HG02943 (cell line): ENCODE results near the gene CNDP1.
A peak's percentile ranks its signal among the peaks of the same experiment; 100 is the strongest.
"Not testable (repeated sequence)": the region's sequence is repeated elsewhere in the genome, so short reads cannot be mapped to it uniquely, and the experiment has no call there.

Experiments
- ATAC-seq: cut with Tn5 transposase; IDR thresholded peaks from one replicate; pipeline ENCODE4 v1.9.1; 2021; ENCODE audit warnings: mild to moderate bottlenecking, low read depth, moderate library complexity; ENCODE audit not compliant: unreplicated experiment

The CNDP1 gene

DNA sequence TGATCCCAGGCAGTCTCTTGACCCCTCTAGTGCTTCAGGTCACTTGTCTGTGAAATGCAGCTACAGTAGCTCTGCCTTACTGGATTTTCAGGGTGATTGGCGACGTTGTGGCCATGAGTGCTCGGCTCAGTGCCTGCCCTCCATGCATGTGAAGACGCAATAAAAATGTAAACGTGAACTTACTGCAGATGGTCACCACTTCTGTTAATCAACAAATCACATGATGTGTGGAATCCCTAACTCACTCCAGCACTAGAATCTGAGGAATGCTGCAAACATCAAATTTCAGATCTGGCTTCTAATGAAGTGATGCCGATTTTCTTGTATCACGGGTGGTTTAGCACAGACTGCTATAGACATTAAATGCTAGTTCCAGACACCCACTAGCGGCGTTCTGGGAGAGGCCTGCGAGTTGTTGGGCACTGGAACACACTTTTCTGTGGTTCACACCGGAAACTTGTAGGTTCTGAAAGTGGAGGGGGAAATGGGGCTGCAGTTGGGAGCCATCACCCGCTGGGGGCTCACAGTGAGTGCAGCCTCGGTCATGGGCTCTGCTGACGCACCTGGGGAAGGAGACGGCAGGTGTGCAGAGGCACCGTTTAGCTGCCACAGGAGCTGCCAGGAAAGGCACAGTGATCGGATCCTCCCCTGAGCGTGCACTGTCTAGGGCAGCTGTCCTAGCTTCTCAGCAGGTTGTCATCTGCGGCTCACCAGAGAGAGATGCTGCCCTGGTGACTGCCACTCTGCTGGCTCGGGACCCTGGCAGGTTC is 6.5 kb downstream of the CNDP1 start:
- no peak for ATAC-seq

DNA sequence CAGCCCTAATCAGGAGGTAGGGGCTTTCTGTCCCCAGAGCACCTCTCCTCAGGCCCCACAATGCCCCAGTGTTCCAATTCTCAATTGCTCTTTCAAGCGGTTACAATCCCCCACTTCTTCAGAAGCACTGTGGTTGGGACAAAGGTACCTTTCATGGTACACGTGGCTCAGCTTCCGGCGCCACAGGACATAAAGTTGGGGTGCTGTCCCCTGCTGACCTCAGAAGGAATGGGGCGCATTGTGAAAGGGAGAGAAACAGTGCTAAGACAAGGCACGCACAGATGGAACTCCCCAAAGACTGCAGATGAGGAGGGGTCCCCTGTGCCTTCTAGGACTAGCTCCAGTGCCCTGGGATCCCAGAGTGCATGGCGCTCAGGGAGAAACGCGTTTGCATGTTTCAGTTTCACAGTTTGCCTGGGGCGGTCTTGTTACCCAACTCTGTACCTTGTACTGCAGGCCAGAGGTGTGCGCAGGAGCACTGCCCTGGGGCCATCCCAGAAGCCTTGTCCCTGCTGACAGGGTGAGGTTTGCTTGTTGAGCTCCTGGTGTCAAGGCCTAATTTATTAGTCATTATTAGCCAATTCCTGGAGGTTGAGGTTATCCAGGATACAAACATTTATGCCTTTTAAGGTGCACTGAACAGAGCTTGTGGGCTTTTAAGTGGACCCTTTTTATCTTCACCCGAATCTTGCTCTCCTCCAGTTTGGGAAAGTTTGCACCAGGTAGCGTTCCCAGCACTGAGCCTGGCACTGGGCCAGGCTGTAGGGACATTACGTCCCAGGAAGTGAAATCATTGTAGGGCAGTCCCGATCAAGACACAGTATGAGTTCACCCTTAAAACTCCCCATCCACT is 7.6 kb downstream of the CNDP1 start:
- no peak for ATAC-seq

DNA sequence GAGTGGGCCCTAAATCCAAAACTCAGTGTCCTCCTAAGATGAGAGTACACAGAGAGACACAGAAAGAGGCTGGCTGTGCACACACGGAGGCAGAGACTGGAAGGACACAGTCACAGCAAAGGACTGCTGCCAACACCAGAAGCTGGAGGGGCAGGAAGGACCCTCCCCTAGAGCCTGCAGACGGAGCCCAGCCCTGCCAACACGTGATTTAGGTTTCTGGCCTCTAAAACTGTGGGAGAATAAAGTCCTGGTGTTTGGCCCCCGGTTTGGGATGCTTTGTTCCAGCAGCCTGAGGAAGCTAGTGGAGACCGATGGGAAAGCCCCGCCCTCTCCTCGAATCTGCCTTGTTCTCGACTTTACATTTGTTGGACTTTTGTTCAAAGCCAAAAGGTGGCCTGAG is 10.6 kb downstream of the CNDP1 start:
- ATAC-seq, result no peak

DNA sequence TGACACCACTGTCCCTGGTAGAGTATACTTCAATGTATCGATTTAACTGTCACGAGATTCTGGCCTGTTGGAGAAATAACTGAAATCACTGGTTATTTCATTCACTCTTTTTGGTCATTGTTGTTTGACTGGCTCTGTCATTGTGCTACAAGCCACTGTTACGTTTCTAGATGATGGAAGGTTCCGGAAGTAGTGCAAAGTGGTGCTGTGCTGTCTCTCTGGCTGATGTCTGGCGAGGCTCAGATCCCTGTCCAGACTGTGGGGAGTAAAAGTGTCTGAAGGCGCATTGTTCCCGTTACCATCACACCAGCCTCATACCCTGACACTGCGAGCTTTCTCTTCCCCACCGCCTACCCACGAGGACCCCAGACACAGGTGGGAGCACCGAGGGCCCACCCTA is 11.7 kb downstream of the CNDP1 start:
- ATAC-seq, result no peak

DNA sequence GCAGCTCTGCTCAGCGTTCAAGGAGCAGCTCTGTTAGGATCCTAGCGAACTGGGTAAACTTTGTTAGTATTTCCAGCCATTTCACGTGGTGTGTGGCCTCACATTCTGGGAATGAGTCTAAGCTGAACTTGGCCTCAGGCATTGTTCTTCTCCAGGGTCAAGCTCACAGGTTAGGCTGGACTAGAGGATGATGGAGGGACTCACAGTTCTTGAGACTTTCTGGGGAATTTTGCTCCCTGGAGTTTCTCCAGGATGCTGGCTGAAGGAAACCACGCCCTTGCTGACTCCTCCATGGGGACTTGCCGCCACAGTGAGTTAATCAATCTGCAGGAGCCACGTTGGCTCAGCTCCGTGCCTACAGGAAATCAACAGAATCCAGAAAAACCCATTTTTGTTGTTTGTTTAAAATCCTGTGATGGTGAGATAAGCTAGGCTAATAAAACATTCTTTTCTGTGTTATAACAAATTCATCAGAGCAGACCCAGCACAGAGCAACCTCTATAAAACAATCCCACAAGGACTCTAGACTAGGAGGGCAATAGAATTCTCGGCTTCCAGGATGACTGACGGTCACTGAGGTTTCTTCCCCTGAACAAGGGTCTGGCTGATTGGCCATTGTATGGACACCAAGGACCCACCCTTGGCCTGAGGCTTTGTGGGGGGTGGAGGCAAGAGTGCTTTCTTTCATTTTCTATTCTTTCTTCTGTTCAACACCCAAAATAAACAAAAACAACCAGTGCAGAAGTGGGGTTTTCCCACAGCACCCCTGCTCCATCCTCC is 12.6 kb downstream of the CNDP1 start:
- no peak for ATAC-seq

DNA sequence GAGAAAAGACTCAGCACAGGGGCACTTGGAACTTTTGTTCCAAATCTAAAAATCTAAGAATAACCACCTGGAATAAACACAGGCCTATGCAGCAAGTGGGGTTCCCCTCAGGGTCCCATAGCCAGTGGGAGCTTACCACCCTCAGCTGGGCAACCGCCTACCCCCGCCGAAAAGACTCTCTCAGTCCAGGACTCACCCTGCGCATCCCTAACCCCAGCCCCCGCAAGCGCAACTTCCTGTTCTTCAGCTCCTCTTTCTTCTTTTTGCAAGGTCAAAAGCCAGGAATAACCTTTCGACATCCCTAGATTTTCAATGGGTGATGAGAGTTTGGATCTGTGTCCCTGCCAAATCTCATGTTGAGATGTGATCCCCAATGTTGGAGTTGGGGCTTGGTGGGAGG is 13.6 kb downstream of the CNDP1 start:
- no peak for ATAC-seq

DNA sequence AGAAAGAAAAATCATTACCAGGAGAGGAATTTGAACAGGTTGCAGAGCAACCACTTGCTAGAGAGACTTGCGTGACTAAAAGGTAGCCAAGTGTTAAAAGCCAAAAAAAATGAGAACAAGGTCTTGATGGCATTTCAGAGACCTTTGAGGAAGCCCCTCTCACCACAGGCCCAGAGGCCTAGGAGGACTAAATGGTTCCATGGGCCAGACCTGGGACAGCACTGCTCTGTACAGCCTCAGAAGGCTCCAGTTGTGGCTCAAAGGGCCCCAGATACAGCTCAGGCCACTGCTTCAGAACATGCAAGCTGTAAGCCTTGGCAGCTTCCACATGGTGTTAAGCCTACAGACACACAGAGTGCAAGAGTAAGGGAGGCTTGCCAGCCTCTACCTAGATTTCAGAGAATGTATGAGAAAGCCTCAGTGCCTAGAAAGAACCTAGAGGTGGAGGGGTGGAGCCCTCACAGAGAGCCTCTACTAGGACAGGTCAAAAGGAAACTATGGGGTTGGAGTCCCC is 15.3 kb downstream of the CNDP1 start:
- ATAC-seq, result no peak

DNA sequence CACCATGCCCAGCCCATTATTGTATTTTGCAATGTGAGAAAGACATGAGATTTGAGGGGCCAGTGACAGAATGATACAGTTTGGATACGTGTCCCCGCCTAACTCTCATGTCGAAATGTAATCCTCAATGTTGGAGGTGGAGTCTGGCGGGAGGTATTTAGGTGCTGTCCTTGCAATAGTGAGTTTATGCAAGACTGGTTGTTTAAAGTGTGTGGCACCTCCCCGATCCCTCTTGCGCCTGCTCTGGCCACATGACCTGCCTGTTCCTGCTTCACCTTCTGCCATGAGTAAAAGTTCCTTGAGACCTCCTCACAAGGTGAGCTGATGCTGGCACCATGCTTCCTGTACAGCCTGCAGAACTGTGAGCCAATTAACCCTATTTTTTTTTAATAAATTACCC is 16.6 kb downstream of the CNDP1 start:
- no peak for ATAC-seq

DNA sequence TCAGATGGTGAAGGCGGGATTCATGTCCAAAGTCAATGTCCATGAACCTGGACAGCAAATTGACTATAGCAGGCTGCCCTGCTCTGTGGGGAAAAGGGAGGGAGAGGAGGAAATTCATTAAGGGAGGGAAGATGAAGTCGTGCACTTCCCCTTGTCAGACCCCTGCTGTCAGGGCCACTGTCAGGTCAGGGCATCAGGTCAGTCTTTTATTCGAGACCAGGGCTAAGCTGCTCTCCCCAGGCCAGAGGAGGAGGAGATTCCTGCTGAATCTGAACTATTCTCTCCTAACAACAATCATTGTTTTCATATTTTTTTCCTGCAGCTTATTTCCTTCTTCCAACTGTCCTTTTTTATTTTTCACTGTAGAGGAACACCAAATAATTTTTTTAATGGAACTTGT is 17.2 kb downstream of the CNDP1 start:
- ATAC-seq, result no peak

DNA sequence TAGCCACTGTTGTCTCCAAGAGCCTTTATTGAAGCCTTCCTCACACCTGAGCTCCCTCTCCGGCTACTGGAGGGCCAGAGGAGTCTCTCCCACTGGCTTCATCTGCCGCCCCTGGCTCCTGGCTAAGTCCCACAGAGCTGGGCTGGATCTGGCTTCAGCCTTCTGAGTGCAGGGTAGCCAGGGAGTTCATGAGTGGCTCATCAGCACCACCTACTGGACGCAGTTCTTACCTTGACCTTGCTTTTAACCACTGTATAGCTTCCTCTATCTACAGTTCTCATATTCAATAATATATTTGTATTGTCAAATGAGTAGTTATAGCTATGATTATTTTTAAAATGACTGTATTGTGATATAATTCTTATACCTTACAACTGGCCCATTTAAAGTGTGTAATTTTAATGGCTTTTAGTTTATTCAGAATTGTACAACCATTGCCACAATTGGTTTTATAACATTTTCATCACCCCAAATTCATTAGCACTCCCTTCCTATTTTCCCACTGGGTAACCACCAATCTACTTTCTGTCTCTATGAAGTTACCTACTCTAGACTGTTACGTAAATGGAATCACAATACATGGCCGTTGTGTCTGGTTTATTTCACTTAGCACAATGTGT is 17.7 kb downstream of the CNDP1 start:
- ATAC-seq, result peak; percentile 96

DNA sequence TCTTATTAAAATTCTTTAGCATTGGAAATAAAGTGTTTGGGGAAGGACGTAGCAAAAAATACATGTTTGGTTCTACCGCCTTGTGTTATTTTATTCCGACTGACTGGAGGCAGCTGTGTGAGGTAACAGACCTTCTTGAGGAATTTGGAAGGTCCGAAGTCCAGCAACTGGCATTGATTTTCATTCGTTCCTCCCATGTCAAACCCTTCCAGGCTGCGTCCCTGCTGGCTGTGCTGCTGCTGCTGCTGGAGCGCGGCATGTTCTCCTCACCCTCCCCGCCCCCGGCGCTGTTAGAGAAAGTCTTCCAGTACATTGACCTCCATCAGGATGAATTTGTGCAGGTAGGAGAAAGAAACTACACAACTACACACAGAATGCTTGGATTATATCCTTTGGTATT is 21.8 kb downstream of the CNDP1 start:
- no peak for ATAC-seq

DNA sequence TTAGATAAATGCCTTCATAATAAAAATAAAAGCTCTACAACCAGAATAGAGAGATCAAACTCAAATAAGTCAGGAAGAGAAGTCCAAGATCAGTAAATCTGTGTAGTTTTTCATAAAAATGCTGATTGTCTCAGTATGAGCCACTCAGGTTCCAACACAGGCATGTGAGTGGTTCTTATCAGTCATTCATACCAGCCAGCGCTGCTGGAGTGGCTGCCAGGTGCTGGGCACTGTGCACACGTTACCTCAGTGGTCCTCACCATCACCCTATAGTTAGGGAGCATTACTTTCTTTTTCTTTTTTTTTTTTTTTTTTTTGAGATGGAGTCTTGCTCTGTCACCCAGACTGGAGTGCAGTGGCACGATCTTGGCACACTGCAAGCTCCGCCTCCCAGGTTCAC is 23.8 kb downstream of the CNDP1 start:
- no peak for ATAC-seq

DNA sequence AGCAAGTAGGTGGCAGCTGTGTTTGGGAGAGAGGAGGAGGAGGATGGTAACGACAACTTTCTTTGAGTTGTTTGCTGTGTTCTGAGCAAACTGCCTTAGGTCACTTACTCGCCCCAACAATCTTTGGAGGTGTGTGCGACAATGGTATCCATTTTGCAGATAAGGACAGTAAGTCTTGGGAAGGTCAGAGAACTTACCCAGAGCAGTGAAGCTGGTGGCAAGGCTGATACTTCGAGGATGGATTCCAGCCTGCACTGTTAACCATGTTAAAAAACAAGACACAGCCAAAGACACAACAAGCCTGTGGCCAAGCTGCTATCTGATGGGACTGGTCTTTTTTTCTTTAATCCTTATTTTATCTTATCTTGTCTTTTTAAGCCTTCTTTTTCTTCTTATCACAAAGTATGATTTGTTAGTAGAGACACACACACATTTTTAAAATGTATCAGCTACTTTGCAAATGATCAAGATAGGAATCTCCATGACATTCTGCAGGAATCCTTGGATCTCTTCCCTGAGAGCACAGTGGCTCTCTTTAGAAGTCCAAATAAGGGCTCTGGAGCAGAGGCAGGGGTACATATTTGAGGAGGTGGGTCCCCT is 27.9 kb downstream of the CNDP1 start:
- ATAC-seq, result no peak

DNA sequence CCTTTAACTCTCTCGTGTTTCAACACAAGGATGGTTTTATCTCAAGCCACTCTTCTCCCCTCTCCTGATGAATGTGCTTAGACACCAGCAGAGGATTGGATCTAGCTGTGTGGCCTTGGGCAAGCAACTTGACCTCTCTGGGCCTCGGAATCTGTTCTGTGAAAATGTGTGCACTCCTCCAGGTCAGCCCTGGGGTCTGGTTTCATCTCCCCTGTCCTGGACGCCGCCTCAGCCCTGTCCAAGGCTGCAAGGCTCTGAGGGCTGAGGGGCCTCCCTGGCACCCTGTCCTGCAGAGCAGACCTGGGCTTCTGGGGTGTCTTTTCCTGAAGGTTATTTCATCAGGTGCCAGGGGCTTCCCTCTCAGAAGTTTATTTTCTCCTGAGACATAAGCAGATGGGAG is 28.5 kb downstream of the CNDP1 start:
- ATAC-seq, result no peak

DNA sequence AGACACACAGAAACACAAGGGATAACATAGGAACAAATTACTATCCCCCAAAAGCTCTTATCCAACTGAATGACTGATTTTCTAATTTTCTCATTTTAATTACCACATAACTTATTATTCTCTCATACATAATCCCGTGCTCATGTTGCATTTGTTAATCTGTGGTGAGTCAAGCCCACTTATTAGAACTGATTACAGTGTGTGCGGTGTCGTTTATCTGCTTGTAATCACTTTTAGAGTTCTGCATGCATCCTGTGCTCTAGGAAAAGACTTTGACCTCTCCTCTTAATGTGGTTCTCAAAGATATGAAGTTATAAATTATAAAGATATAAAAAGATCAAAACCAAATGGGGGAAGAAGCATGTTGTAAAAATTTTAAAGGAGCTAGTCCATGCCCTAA is 29.7 kb downstream of the CNDP1 start:
- ATAC-seq, result no peak

DNA sequence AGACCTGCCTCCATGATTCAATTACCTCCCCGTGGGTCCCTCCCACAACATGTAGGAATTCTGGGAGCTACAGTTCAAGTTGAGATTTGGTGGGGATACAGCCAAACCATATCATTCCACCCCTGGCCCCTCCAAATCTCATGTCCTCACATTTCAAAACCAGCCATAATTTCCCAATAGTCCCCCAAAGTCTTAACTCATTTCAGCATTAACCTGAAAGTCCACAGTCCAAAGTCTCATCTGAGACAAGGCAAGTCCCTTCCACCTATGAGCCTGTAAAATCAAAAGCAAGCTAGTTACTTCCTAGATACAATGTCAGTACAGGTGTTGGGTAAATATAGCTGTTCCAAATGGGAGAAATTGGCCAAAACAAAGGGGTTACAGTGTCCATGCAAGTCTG is 30.9 kb downstream of the CNDP1 start:
- not testable (repeated sequence) for ATAC-seq

DNA sequence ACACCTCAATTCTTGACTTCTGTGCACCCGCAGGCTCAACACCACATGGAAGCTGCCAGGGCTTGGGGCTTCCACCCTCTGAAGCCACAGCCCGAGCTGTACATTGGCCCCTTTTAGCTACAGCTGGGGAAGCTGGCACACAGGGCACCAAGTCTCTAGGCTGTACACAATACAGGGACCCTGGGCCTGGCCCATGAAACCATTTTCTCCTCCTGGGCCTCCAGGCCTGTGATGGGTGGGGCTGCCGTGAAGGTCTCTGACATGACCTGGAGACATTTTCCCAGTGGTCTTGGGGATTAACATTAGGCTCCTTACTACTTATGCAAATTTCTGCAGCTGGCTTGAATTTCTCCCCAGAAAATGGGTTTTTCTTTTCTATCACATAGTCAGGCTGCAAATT is 31.7 kb downstream of the CNDP1 start:
- not testable (repeated sequence) for ATAC-seq

DNA sequence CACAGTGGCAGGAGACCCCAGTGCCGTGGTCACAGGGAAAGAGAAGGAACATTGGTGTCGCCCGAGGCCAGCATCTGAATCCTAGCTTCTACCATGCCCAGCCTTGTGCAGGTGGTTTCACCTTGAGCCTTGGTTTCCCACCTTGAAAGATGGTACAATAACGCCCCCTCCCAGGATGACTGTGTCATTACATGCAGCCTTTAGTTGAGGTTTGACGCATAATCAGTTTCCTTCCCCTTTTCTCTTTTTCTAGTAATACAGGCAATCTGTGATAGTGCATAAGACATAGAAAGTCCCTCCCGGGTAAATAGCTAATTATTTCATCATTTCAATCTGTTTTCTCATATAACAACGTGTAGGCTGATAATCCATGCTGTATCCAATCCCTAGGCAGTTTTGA is 33.5 kb downstream of the CNDP1 start:
- ATAC-seq, result no peak

DNA sequence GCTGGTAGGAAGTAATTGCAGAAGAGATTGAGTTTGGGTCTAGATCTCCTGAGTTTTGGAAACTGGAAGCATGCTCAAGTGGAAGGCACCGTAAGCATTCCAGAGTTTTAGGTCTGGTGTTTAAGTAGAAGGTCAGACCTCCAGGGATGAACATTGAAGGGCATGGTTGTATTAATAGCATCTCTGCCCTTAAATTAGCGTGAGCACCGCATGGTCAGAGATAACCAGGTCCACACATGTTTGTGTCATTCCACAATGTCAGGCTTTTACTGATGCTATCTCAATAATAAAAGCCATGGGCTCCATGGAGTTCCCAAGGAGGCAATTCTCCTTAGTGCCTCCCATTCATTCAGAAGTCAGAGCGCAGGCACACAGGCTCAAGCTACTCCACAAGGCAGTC is 35.1 kb downstream of the CNDP1 start:
- no peak for ATAC-seq

DNA sequence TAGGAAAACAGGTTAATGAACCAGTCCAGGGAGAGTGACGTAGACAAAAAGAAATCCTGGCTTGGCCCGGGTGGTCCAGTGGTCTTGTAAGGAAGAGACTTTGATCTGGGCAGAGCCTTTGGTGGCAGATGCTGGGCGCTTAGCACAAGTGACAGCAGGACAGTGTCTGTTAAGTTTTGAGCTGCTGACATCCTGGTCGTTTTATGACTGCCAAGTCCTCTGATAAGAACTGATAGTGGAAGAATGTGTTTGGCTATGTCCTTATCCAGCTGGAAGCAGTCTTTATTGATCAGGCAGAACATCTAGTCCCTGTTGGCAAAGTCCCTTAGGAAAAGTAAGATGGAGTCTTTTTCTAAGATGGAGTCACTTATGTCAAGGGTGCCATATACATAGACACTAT is 36.0 kb downstream of the CNDP1 start:
- ATAC-seq, result no peak
